ENCODE data around the gene SLC5A1. TPM values are rescaled to one million over a fixed set of nuclear protein-coding genes. Genes with fewer than 3 reads are reported as not detected.

Gene SLC5A1
- total and polyA plus RNA-seq, 2 of the 8 experiments (the other 6 are each of a cell fraction or from before 2014, with no cell fraction given): 0.06 TPM; not detected in 1

DNA sequence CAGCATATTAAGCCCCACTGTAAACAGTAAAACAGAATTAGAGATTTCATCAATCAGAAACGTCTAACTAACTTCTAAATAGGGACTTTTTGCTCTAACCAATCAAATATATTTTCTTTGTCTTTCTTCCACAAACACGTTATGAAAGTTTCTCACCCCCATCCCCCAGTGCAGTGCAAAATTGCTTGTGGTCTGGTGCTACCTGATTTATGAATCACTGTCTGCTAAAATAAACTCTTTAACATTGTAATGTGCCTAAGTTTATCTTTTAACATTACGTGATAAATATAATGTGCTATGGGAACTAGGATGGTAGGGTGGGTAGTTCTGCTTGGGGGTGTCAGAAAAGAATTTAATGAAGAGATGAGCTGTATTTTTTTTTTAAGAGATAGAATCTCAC is 47.3 kb upstream of the SLC5A1 start (continued):
- TF ChIP-seq SP1 (IDR thresholded peaks at IDR 0.05; ENCODE audit: low read depth, low read length) (no peak), BRCA1 (IDR thresholded peaks at IDR 0.05; ENCODE audit: low read depth, low read length) (no peak), FOSL1 (IDR thresholded peaks at IDR 0.05; ENCODE audit: insufficient read depth, low read depth, low read length) (no peak), SUZ12 (IDR thresholded peaks at IDR 0.05; ENCODE audit: low read length) (no peak), RAD21 (IDR thresholded peaks at IDR 0.05 in 1 of 2, conservative IDR thresholded peaks at IDR 0.05 in 1 of 2; ENCODE audit: low read depth in 2 of 2, low read length in 2 of 2) (no peak)

All from H1 (cell line).